Uterus (tissue), 4 donors: ENCODE results near the gene NAGLU. TPM values are rescaled to one million over a fixed set of nuclear protein-coding genes. Genes with fewer than 3 reads are reported as not detected.

Experiments used
- DNase-seq, 2 donors: peaks; one replicate each; pipeline ENCODE4 v3.0.0-alpha.2; 2019 to 2020
- H3K27ac ChIP-seq, 2 donors: fragments of 200-600 bp; sonication (generic); 1 replicate in 1 of 2; 2 replicates in 1 of 2; pipeline ENCODE4 v1.5.1; 2016 to 2018
- H3K27me3 ChIP-seq, 2 donors: fragments of 200-600 bp; sonication (generic); one replicate each; pipeline ENCODE4 v1.5.1; 2018 to 2019; ENCODE audit warnings: control low read depth in 1 of 2
- H3K36me3 ChIP-seq, 2 donors: fragments of 200-600 bp; sonication (generic); one replicate each; pipeline ENCODE4 v1.5.1; 2019; ENCODE audit warnings: control low read depth in 1 of 2
- H3K4me1 ChIP-seq, 2 donors: fragments of 200-600 bp; sonication (generic); one replicate each; pipeline ENCODE4 v1.5.1; 2018 to 2019; ENCODE audit warnings: control low read depth in 1 of 2
- H3K4me3 ChIP-seq, 2 donors: fragments of 200-600 bp; sonication (generic); 1 replicate in 1 of 2; 2 replicates in 1 of 2; pipeline ENCODE4 v1.5.1; 2018 to 2019; ENCODE audit warnings: mild to moderate bottlenecking in 1 of 2
- H3K9me3 ChIP-seq, 2 donors: fragments of 200-600 bp; sonication (generic); one replicate each; pipeline ENCODE4 v1.5.1; 2019; ENCODE audit warnings: control low read depth in 1 of 2
- POLR2A ChIP-seq, 2 donors: fragments of 450-650 bp; IDR thresholded peaks; one replicate each; pipeline ENCODE4 v1.6.1; 2016; ENCODE audit warnings: antibody characterized with exemption in 2 of 2, mild to moderate bottlenecking in 1 of 2, moderate library complexity in 1 of 2
- intact Hi-C: fragments of 100-400 bp; cut with DNase I; formaldehyde crosslinking; loops from one replicate; pipeline ENCODE4 v1.15.1; 2023; ENCODE audit warnings: low total_unique reads
- total RNA-seq, 4 donors: library from RNA; depleted of rRNA in 3 of 4; stranded (reverse); fragments of >200 nt in 3 of 4; gene quantifications; one replicate each; pipeline versions ENCODE4 v1.1.0 to v1.2.4, GENCODE V29; 2014 to 2023
- TF ChIP-seq, protein P1 (sequence below), 4 experiments: fragments of 200-600 bp in 2 of 4; fragments of 450-650 bp in 2 of 4; sonication (generic) in 2 of 4; IDR thresholded peaks; one replicate each; pipeline ENCODE4 v1.5.1; 2016 to 2019; ENCODE audit warnings: antibody characterized with exemption in 4 of 4, mild to moderate bottlenecking in 2 of 4, moderate library complexity in 1 of 4
- donor health status: DM: yes; HTN: yes; CAD: no.

NAGLU gene
- total RNA-seq, 4 donors from 2014 or later: 8.7 to 33.5 (median 25.6) TPM

DNA sequence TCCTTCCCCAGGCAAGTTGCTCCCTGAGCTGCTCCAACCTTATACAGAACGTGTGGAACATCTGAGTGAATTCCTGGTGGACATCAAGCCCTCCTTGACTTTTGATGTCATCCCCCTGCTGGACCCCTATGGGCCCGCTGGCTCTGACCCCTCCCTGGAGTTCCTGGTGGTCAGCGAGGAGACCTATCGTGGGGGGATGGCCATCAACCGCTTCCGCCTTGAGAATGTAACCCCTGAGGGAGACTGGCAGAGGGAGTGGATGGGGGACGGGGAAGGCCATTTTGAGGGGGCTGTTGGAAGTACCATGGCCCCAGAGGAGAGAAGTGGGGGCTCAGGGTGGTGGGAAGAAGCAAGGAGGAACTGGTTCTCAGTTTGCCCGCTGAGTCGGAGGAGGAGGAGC, 27.9 kb downstream of the NAGLU start:
- Histone ChIP-seq H3K4me1 (peaks cover 11 to 18% of the 10 kb centered on the region in 2 donors), H3K4me3 (no peak overlapping the region), H3K27ac (no peak overlapping the region), H3K36me3 (no peaks in the 10 kb centered on the region), H3K9me3 (no peaks in the 10 kb centered on the region), H3K27me3 (no peaks in the 10 kb centered on the region)
- intact Hi-C loops: no loop called here
- TF ChIP-seq, protein P1, sequence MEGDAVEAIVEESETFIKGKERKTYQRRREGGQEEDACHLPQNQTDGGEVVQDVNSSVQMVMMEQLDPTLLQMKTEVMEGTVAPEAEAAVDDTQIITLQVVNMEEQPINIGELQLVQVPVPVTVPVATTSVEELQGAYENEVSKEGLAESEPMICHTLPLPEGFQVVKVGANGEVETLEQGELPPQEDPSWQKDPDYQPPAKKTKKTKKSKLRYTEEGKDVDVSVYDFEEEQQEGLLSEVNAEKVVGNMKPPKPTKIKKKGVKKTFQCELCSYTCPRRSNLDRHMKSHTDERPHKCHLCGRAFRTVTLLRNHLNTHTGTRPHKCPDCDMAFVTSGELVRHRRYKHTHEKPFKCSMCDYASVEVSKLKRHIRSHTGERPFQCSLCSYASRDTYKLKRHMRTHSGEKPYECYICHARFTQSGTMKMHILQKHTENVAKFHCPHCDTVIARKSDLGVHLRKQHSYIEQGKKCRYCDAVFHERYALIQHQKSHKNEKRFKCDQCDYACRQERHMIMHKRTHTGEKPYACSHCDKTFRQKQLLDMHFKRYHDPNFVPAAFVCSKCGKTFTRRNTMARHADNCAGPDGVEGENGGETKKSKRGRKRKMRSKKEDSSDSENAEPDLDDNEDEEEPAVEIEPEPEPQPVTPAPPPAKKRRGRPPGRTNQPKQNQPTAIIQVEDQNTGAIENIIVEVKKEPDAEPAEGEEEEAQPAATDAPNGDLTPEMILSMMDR (IDR thresholded peaks at IDR 0.05): no peak
- TF ChIP-seq POLR2A (IDR thresholded peaks at IDR 0.05): no peak
- DNase-seq: no peak

DNA sequence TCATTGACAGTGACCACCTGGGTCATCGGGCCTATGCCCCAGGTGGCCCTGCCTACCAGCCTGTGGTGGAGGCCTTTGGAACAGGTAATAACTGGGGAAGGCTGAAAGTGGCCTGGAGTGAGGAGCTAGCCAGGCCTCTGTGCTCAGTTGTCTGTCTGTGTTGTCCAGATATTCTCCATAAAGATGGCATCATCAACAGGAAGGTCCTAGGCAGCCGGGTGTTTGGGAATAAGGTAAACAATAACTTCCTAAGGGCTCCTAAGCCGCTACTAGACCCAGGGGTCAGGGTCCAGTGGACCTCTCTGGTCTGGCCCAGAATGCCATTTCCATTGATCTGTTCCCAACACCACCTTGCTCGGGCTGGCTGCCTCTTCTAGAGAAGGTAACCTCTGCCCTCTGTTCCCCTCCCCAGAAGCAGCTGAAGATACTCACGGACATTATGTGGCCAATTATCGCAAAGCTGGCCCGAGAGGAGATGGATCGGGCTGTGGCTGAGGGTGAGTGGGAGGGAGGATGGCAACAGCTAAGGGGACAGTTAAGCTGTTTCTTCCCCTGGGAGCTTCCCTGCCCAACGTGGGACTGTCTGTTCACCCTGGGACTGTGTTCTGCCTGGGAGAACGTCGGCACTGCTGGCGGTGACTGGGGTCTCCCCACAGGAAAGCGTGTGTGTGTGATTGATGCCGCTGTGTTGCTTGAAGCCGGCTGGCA, 28.9 kb downstream of the NAGLU start:
- peaks cover 11 to 18% of the 10 kb centered on the region in 2 donors for H3K4me1 ChIP-seq
- TF ChIP-seq POLR2A (IDR thresholded peaks at IDR 0.05): no peak
- TF ChIP-seq, protein P1 (IDR thresholded peaks at IDR 0.05): no peak
- intact Hi-C loops: no loop called here
- no peak overlapping the region for H3K27ac ChIP-seq
- H3K4me3 ChIP-seq: no peak overlapping the region
- no peak for DNase-seq
- no peaks in the 10 kb centered on the region for H3K9me3 ChIP-seq
- no peaks in the 10 kb centered on the region for H3K27me3 ChIP-seq
- H3K36me3 ChIP-seq: no peaks in the 10 kb centered on the region

DNA sequence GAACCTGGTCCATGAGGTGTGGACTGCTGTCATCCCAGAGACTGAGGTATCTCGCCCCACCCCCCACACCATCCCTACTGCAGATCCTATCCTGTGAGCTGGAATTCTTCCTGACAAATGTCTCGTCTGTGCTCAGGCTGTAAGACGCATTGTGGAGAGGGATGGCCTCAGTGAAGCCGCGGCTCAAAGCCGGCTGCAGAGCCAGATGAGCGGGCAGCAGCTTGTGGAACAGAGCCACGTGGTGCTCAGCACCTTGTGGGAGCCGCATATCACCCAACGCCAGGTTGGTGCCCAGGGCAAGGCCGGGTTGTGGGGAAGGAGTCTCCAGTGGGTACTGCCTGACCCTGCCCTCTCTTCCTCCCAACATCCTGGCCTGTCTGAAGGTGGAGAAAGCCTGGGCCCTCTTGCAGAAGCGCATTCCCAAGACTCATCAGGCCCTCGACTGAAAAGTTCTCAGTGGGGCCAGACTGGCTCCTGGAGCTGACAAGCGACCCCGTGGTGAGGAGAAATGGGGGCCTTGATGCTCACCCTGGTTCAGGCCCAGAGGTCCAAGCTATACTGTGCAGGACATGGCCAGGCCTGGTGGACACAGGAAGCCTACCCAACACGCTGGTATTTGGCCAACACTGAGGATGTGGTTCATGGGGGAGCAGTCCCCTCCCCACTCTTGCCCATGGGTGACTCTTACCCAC, 29.6 kb downstream of the NAGLU start:
- intact Hi-C loops: no loop called here
- H3K27ac ChIP-seq: peak overlapping the region; percentile 86 to 91
- TF ChIP-seq, protein P1 (IDR thresholded peaks at IDR 0.05): no peak
- no peak for TF ChIP-seq POLR2A (IDR thresholded peaks at IDR 0.05)
- DNase-seq: no peak
- peaks cover 11 to 18% of the 10 kb centered on the region in 2 donors for H3K4me1 ChIP-seq
- H3K4me3 ChIP-seq: no peak overlapping the region
- H3K9me3 ChIP-seq: no peaks in the 10 kb centered on the region
- no peaks in the 10 kb centered on the region for H3K27me3 ChIP-seq
- no peaks in the 10 kb centered on the region for H3K36me3 ChIP-seq

DNA sequence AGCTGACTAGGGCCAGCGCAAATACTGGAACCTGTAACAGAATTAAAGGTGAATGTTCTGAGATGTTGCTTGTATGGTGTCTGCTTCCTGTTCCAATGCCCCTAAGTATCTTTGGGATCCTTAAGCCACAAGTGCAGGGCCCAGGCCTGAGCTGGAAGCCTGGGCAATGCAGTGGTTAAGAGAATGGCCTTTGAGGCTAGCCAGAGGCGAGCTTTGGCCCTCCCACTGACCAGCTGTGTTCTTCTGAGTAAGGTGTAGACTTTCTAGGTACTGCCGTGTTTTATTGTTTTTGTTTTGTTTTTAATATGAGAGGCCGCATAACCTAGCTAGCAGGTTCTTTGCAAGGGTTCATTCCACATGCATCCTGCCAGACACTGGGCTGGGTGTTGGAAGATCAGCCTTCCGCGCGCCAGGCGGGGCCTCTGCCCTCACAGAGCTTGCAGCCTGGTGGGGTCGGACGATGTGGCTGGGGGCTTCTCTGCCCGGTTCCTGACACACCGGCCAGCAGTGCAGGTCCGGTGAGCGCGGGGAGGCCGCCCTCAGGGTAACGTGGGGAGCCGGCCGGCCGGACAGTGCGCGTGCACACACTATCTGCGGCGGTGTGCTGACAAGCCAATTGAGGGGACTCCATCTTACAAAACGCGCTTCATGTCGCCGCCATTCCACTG, 30.3 kb downstream of the NAGLU start:
- TF ChIP-seq, protein P1 (IDR thresholded peaks at IDR 0.05): no peak
- TF ChIP-seq POLR2A (IDR thresholded peaks at IDR 0.05): no peak
- Histone ChIP-seq H3K27ac (peak overlapping the region; percentile 86 to 91), H3K9me3 (no peaks in the 10 kb centered on the region), H3K4me3 (peak overlapping the region; percentile 82 to 84), H3K4me1 (peaks cover 11 to 18% of the 10 kb centered on the region in 2 donors), H3K27me3 (no peaks in the 10 kb centered on the region), H3K36me3 (no peaks in the 10 kb centered on the region)
- intact Hi-C loops: no loop called here
- no peak for DNase-seq
